ENCODE data around the gene STMND1. TPM values are rescaled to one million over a fixed set of nuclear protein-coding genes. Genes with fewer than 3 reads are reported as not detected.
A peak's percentile ranks its signal among the peaks of the same experiment; 100 is the strongest.

The STMND1 gene
- total and polyA plus RNA-seq, 8 donors = not detected

- peaks cover 0 to 5% (median 0%) of the 10 kb centered on the region in 4 donors for H3K4me1 ChIP-seq
- H3K27ac ChIP-seq = no peak overlapping the region
- no peak for DNase-seq
- no peaks in the 10 kb centered on the region for H3K9me3 ChIP-seq
- no peaks in the 10 kb centered on the region for H3K27me3 ChIP-seq
- WGBS, 5 donors = 53 to 84% (median 61%) methylated on average over 2 of the region's 2 CpGs
- TF ChIP-seq CTCF (IDR thresholded peaks at IDR 0.05) (no peak), POLR2AphosphoS5 (IDR thresholded peaks at IDR 0.05) (no peak), POLR2A (IDR thresholded peaks at IDR 0.05) (no peak)
- H3K36me3 ChIP-seq = no peaks in the 10 kb centered on the region
- H3K4me3 ChIP-seq = no peak overlapping the region
- intact Hi-C loops (cut with DNase I; ENCODE audit: low total_unique reads) = no loop called here
These were observed 14.2 kb downstream of the STMND1 start for GRCh38 chr6:17116117-17116440.

GRCh38 chr6:17120019-17120418 lies 18.2 kb downstream of the STMND1 start:
- 66 to 78% (median 69%) methylated on average over 6 of the region's 6 CpGs for WGBS, 5 donors
- Histone ChIP-seq H3K27me3 (no peaks in the 10 kb centered on the region), H3K9me3 (no peaks in the 10 kb centered on the region), H3K27ac (no peak overlapping the region), H3K4me3 (no peak overlapping the region), H3K36me3 (no peaks in the 10 kb centered on the region), H3K4me1 (peaks cover 0 to 5% (median 0%) of the 10 kb centered on the region in 4 donors)
- TF ChIP-seq POLR2A (IDR thresholded peaks at IDR 0.05) (no peak), POLR2AphosphoS5 (IDR thresholded peaks at IDR 0.05) (no peak), CTCF (IDR thresholded peaks at IDR 0.05) (no peak), EP300 (IDR thresholded peaks at IDR 0.05) (no peak)
- intact Hi-C loops (cut with DNase I; ENCODE audit: low total_unique reads) = no loop called here
- DNase-seq = peak in 1 of 2 donors; percentile 40

- no peaks in the 10 kb centered on the region for H3K4me1 ChIP-seq
- peak in 1 of 2 donors; percentile 8 for DNase-seq
- H3K27ac ChIP-seq = no peak overlapping the region
- WGBS, 5 donors = 39 to 71% (median 55%) methylated on average over 4 of the region's 4 CpGs
- intact Hi-C loops (cut with DNase I; ENCODE audit: low total_unique reads) = no loop called here
- no peaks in the 10 kb centered on the region for H3K27me3 ChIP-seq
- H3K36me3 ChIP-seq = no peaks in the 10 kb centered on the region
- no peaks in the 10 kb centered on the region for H3K9me3 ChIP-seq
- H3K4me3 ChIP-seq = no peak overlapping the region
- TF ChIP-seq POLR2A (IDR thresholded peaks at IDR 0.05) (no peak), POLR2AphosphoS5 (IDR thresholded peaks at IDR 0.05) (no peak), CTCF (IDR thresholded peaks at IDR 0.05) (no peak), EP300 (IDR thresholded peaks at IDR 0.05) (no peak)
These were observed 23.6 kb downstream of the STMND1 start for GRCh38 chr6:17125407-17125806.

GRCh38 chr6:17130786-17131185 lies 28.9 kb downstream of the STMND1 start:
- H3K27ac ChIP-seq = no peak overlapping the region
- H3K4me1 ChIP-seq = no peaks in the 10 kb centered on the region
- H3K4me3 ChIP-seq = no peak overlapping the region
- intact Hi-C loops (cut with DNase I; ENCODE audit: low total_unique reads) = no loop called here
- DNase-seq = no peak
- WGBS, 5 donors = 69 to 88% (median 81%) methylated on average over 3 of the region's 3 CpGs
- peaks cover 0 to 5% (median 0%) of the 10 kb centered on the region in 3 donors for H3K27me3 ChIP-seq
- H3K36me3 ChIP-seq = no peaks in the 10 kb centered on the region
- TF ChIP-seq CTCF (IDR thresholded peaks at IDR 0.05) = no peak
- TF ChIP-seq POLR2A (IDR thresholded peaks at IDR 0.05) = no peak
- H3K9me3 ChIP-seq = peaks cover 0 to 18% (median 13%) of the 10 kb centered on the region in 4 donors
